RWPE2 (cell line): Measurements from ENCODE around the gene ZDHHC1.
A peak's percentile ranks its signal among the peaks of the same experiment; 100 is the strongest.

Experiments
- ATAC-seq: fragments of 200-7000 bp; cut with Tn5 transposase; 3 replicates; pipeline ENCODE4 v1.9.1; 2021; ENCODE audit warnings: low read depth
- DNase-seq: peaks from one replicate; pipeline ENCODE4 v3.0.0-alpha.2; 2020; ENCODE audit warnings: low spot score
- H3K27ac ChIP-seq: fragments of 450-650 bp; 2 replicates; pipeline ENCODE4 v1.5.1; 2017; ENCODE audit warnings: mild to moderate bottlenecking; ENCODE audit not compliant: poor library complexity, severe bottlenecking
- H3K27me3 ChIP-seq: fragments of 250-450 bp; sonication (Bioruptor Pico); 2 replicates; pipeline ENCODE4 v1.5.1; 2021; ENCODE audit warnings: mild to moderate bottlenecking, moderate library complexity; ENCODE audit not compliant: insufficient read depth, poor library complexity, severe bottlenecking
- H3K36me3 ChIP-seq: fragments of 250-450 bp; sonication (Bioruptor Pico); 2 replicates; pipeline ENCODE4 v1.5.1; 2020; ENCODE audit warnings: low read depth, mild to moderate bottlenecking, moderate library complexity
- H3K4me1 ChIP-seq: fragments of 250-450 bp; sonication (Bioruptor Pico); 2 replicates; pipeline ENCODE4 v1.5.1; 2021; ENCODE audit warnings: mild to moderate bottlenecking, moderate library complexity; ENCODE audit not compliant: insufficient read depth, poor library complexity, severe bottlenecking
- H3K4me3 ChIP-seq: fragments of 250-450 bp; sonication (Bioruptor Pico); 2 replicates; pipeline ENCODE4 v1.5.1; 2021; ENCODE audit warnings: mild to moderate bottlenecking, moderate library complexity; ENCODE audit not compliant: severe bottlenecking
- H3K9me3 ChIP-seq: fragments of 250-450 bp; sonication (Bioruptor Pico); 2 replicates; pipeline ENCODE4 v1.5.1; 2021; ENCODE audit warnings: mild to moderate bottlenecking, moderate library complexity; ENCODE audit not compliant: severe bottlenecking
- CTCF ChIP-seq: fragments of 450-650 bp; IDR thresholded peaks from one replicate; pipeline ENCODE4 v1.5.1; 2017; ENCODE audit warnings: mild to moderate bottlenecking, moderate library complexity; ENCODE audit not compliant: poor library complexity, severe bottlenecking

ZDHHC1 gene

DNA sequence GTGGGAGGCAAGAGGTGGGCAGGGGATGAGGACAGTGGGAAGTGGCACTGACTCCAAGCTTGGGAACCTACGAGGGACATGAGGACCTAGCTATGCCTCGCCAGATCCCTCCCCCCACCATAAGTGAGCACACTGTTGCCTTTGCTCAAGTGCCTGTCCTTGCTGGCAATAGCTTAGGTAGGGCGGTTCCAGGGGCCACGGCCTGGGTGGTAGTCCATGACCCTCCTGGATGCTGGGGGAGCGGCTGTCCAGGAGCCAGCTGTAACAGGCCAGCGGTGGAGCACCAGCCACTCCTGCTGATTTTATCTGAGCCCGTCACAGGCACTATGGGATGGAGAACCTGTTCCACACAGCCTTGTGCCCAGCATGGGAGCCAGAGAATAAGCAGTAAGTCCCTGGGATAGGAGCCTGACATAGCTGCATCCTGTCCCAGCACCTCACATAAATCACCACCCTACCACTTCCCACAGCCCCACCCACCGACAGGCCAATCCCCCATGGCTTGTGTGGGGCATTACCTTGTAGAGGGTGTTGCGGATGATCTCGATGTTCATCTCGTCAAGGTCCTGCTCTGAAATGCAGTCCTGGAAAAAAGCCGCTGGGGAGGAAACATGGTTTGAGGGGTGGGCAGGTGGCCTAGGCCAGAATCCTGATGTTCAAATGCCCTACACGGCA, 26.4 kb upstream of the ZDHHC1 start:
- DNase-seq (no peak), ATAC-seq (no peak)
- TF ChIP-seq CTCF: no peak
- Histone ChIP-seq H3K36me3 (peaks cover 19% of the 10 kb centered on the region), H3K27me3 (no peaks in the 10 kb centered on the region), H3K4me1 (no peaks in the 10 kb centered on the region), H3K9me3 (no peaks in the 10 kb centered on the region), H3K27ac (no peak overlapping the region), H3K4me3 (no peak overlapping the region)

DNA sequence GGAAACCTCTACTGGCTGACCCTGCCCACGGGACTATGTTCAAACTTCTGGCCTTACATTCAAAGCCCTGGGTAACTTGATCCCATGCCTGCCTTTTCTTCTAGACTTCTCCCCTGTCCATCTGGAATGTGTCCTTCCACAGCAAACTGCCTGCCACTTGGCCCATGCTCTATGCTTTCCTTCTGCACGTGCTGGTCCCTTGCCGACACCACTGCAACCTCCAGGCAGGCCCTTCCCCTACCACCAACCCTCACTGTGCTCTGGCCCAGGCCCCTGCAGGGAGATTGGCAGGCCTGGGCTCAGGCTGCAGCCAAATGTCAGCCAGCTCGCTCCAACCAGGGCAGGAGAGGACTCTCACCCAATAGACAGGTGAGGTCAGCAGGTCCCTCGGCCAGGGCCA, 25.6 kb upstream of the ZDHHC1 start:
- H3K36me3 ChIP-seq: peaks cover 17% of the 10 kb centered on the region
- H3K27ac ChIP-seq: no peak overlapping the region
- no peak for DNase-seq

GRCh38 chr16:67441271-67441753, 25.0 kb upstream of the ZDHHC1 start:
- Histone ChIP-seq H3K27me3 (no peaks in the 10 kb centered on the region), H3K36me3 (peaks cover 17% of the 10 kb centered on the region), H3K9me3 (no peaks in the 10 kb centered on the region), H3K4me1 (no peaks in the 10 kb centered on the region), H3K27ac (no peak overlapping the region), H3K4me3 (no peak overlapping the region)
- DNase-seq: no peak
- ATAC-seq: no peak
- no peak for TF ChIP-seq CTCF

More for the DNA sequence above, 25.6 kb upstream of the ZDHHC1 start:
- Histone ChIP-seq H3K9me3 (no peaks in the 10 kb centered on the region), H3K4me1 (no peaks in the 10 kb centered on the region), H3K27me3 (no peaks in the 10 kb centered on the region), H3K4me3 (no peak overlapping the region)
- no peak for ATAC-seq
- no peak for TF ChIP-seq CTCF

- peak; percentile 20; the same call in 1 of the 3 replicates for ATAC-seq
- TF ChIP-seq CTCF: no peak
- H3K27ac ChIP-seq: no peak overlapping the region
- no peaks in the 10 kb centered on the region for H3K27me3 ChIP-seq
- DNase-seq: no peak
- no peaks in the 10 kb centered on the region for H3K4me1 ChIP-seq
- H3K4me3 ChIP-seq: no peak overlapping the region
- peaks cover 17% of the 10 kb centered on the region for H3K36me3 ChIP-seq
- H3K9me3 ChIP-seq: no peaks in the 10 kb centered on the region
Measured at GRCh38 chr16:67438824-67439393, 22.6 kb upstream of the ZDHHC1 start.
